ENCODE measurements around the gene PCBP3.

DNA sequence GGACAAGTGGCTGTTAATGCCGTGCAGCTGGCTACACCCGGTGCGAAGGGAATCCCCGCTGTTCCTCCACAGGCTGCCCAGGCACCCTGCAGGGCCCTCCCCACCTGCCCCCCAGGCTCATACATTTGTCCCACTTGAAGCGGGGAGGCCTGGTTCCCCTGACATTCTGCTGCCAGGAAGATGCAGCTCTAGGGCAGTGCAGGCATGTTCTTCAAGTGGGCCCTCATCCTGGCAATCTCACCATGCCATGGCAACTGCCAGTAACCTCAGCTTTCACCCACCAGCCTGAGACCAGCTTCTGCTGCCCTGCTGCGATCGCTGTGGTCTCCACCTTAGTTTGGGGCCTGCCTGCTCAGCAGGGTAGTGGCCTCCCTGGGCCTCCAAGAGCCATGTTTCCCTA lies 186.1 kb downstream of the PCBP3 start:
- TF ChIP-seq, protein P1, sequence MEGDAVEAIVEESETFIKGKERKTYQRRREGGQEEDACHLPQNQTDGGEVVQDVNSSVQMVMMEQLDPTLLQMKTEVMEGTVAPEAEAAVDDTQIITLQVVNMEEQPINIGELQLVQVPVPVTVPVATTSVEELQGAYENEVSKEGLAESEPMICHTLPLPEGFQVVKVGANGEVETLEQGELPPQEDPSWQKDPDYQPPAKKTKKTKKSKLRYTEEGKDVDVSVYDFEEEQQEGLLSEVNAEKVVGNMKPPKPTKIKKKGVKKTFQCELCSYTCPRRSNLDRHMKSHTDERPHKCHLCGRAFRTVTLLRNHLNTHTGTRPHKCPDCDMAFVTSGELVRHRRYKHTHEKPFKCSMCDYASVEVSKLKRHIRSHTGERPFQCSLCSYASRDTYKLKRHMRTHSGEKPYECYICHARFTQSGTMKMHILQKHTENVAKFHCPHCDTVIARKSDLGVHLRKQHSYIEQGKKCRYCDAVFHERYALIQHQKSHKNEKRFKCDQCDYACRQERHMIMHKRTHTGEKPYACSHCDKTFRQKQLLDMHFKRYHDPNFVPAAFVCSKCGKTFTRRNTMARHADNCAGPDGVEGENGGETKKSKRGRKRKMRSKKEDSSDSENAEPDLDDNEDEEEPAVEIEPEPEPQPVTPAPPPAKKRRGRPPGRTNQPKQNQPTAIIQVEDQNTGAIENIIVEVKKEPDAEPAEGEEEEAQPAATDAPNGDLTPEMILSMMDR (IDR thresholded peaks at IDR 0.05 in 4 of 5, conservative IDR thresholded peaks at IDR 0.05 in 1 of 5), result no peak
- TF ChIP-seq POLR2A (IDR thresholded peaks at IDR 0.05), result no peak

Measured in gastrocnemius medialis (tissue), 4 donors.